Measurements from ENCODE around the gene ZNF236. TPM values are rescaled to one million over a fixed set of nuclear protein-coding genes. Genes with fewer than 3 reads are reported as not detected.

Gene ZNF236
- total and polyA plus RNA-seq, 11 donors: 1.9 to 17.0 (median 10.4) TPM

- Histone ChIP-seq H3K4me3 (no peak overlapping the region), H3K27ac (no peak overlapping the region), H3K36me3 (no peaks in the 10 kb centered on the region), H3K27me3 (no peaks in the 10 kb centered on the region), H3K4me1 (peaks cover 0 to 5% (median 0%) of the 10 kb centered on the region in 12 donors), H3K9me3 (no peaks in the 10 kb centered on the region)
- TF ChIP-seq, protein P1, sequence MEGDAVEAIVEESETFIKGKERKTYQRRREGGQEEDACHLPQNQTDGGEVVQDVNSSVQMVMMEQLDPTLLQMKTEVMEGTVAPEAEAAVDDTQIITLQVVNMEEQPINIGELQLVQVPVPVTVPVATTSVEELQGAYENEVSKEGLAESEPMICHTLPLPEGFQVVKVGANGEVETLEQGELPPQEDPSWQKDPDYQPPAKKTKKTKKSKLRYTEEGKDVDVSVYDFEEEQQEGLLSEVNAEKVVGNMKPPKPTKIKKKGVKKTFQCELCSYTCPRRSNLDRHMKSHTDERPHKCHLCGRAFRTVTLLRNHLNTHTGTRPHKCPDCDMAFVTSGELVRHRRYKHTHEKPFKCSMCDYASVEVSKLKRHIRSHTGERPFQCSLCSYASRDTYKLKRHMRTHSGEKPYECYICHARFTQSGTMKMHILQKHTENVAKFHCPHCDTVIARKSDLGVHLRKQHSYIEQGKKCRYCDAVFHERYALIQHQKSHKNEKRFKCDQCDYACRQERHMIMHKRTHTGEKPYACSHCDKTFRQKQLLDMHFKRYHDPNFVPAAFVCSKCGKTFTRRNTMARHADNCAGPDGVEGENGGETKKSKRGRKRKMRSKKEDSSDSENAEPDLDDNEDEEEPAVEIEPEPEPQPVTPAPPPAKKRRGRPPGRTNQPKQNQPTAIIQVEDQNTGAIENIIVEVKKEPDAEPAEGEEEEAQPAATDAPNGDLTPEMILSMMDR (IDR thresholded peaks at IDR 0.05): no peak
- no peak for TF ChIP-seq POLR2A (IDR thresholded peaks at IDR 0.05)
- WGBS, 4 donors: 73 to 92% (median 88%) methylated on average over 4 of the region's 4 CpGs
- ATAC-seq (no peak), DNase-seq (no peak)
- intact Hi-C loops (cut with DNase I): no loop called here
These were observed 21.8 kb downstream of the ZNF236 start for GRCh38 chr18:76844144-76844543.

- TF ChIP-seq, protein P1 (IDR thresholded peaks at IDR 0.05): no peak
- TF ChIP-seq POLR2A (IDR thresholded peaks at IDR 0.05): no peak
These were observed 22.6 kb downstream of the ZNF236 start for GRCh38 chr18:76844742-76845477.

DNA sequence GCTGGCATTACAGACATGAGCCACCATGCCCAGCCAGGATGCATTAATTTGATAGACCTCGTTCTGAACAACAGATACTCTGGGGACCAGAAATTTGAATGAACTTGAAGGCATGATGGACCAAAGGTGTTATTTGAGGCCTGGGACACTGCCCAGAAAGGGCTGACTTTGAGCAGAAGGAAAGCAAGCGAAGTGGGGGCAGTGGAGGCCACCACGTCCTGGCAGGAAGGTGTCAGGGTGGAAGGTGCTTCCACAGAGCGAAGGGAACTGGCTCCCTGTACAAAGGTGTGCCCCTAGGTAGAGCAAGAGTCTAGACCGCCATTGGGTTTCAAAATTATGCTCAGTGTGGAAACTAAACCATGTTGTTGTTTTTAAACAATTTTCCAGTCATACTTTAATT is 23.9 kb downstream of the ZNF236 start:
- H3K36me3 ChIP-seq: peaks cover 0 to 4% (median 0%) of the 10 kb centered on the region in 9 donors
- WGBS, 4 donors: 66 to 78% (median 76%) methylated on average over 5 of the region's 5 CpGs
- H3K27ac ChIP-seq: no peak overlapping the region
- no peaks in the 10 kb centered on the region for H3K27me3 ChIP-seq
- no peak overlapping the region for H3K4me3 ChIP-seq
- DNase-seq: no peak
- TF ChIP-seq, protein P1 (IDR thresholded peaks at IDR 0.05): no peak
- peak in 1 of 4 donors; percentile 18 for ATAC-seq
- no peaks in the 10 kb centered on the region for H3K4me1 ChIP-seq
- H3K9me3 ChIP-seq: no peaks in the 10 kb centered on the region
- intact Hi-C loops (cut with DNase I): no loop called here

More at GRCh38 chr18:76844742-76845477, 22.6 kb downstream of the ZNF236 start:
- Histone ChIP-seq H3K27me3 (no peaks in the 10 kb centered on the region), H3K36me3 (no peaks in the 10 kb centered on the region), H3K9me3 (no peaks in the 10 kb centered on the region), H3K4me1 (no peaks in the 10 kb centered on the region), H3K4me3 (no peak overlapping the region), H3K27ac (no peak overlapping the region)
- intact Hi-C loops (cut with DNase I): no loop called here
- ATAC-seq (no peak), DNase-seq (no peak)
- 79 to 96% (median 88%) methylated on average over 4 of the region's 4 CpGs for WGBS, 4 donors

DNA sequence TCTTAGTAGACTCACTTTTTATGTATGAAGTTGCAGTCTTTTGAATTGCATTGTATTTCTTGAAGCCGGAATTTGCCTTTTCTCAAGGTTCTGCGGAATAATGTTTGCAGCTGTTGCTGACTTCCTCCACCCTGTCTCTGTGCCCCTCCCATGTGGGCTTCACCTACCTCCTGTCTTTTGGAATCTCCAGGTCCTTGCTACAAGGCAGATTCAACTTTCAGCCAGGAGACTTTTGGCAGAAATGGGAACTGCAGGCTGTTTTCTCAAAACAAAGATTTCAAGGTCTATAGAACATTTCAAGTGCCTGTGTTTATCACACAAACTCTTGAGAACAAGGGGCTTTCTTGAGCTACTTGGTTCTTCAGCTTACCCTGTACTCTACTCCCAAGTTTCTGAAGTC is 25.6 kb downstream of the ZNF236 start:
- ATAC-seq (no peak), DNase-seq (no peak)
- WGBS, 4 donors: 39 to 58% (median 51%) methylated on average over 2 of the region's 2 CpGs
- Histone ChIP-seq H3K27ac (no peak overlapping the region), H3K9me3 (no peaks in the 10 kb centered on the region), H3K36me3 (peaks cover 0 to 21% (median 13%) of the 10 kb centered on the region in 9 donors), H3K4me1 (no peaks in the 10 kb centered on the region), H3K27me3 (no peaks in the 10 kb centered on the region), H3K4me3 (no peak overlapping the region)
- TF ChIP-seq POLR2A (IDR thresholded peaks at IDR 0.05): no peak
- TF ChIP-seq, protein P1 (IDR thresholded peaks at IDR 0.05): no peak
- intact Hi-C loops (cut with DNase I): no loop called here
